Ovary (tissue), 3 donors: ENCODE data around the gene ZNF501.

Experiments
- CTCF ChIP-seq, 3 donors: fragments of 450-650 bp in 2 of 3; fragments of 200-600 bp in 1 of 3; IDR thresholded peaks; one replicate each; pipeline versions ENCODE4 v1.5.1 to v1.8.0; 2016 to 2022; ENCODE audit warnings: antibody characterized with exemption in 3 of 3, mild to moderate bottlenecking in 1 of 3
- EP300 ChIP-seq: sonication (generic); formaldehyde crosslinking; IDR thresholded peaks from one replicate; pipeline ENCODE4 v1.6.1; 2017; ENCODE audit warnings: antibody characterized with exemption
- donor health status: DM: no; HTN: no; CAD: no.

GRCh38 chr3:44685128-44685800 is 44.2 kb upstream of the ZNF501 start:
- TF ChIP-seq CTCF (IDR thresholded peaks at IDR 0.05) (no peak), EP300 (no peak)
